ENCODE results near the gene TNNT1.

The TNNT1 gene

GRCh38 chr19:55169136-55169535 is 20.1 kb upstream of the TNNT1 start:
- DNase-seq (ENCODE audit: low read depth), result no peak
- H3K4me3 ChIP-seq (ENCODE audit: control insufficient read depth, low read depth, low read length), result no peak overlapping the region
- TF ChIP-seq CTCF (conservative IDR thresholded peaks at IDR 0.05; ENCODE audit: control insufficient read depth, insufficient read depth, low read depth, low read length), result no peak

GRCh38 chr19:55166530-55167268 is 17.7 kb upstream of the TNNT1 start, which contains the start of gene DNAAF3:
TSS of gene DNAAF3 (minus strand) at chr19:55166613. CDS start at chr19:55166413, 200 bp downstream.
- peak within 1 kb of the TSS; percentile 56 for H3K4me3 ChIP-seq (ENCODE audit: control insufficient read depth, low read depth, low read length)
- peak; percentile 96 for DNase-seq (ENCODE audit: low read depth)
- TF ChIP-seq CTCF (conservative IDR thresholded peaks at IDR 0.05; ENCODE audit: control insufficient read depth, insufficient read depth, low read depth, low read length), result no peak

GRCh38 chr19:55165952-55166529 is 17.0 kb upstream of the TNNT1 start:
- TF ChIP-seq CTCF (conservative IDR thresholded peaks at IDR 0.05; ENCODE audit: control insufficient read depth, insufficient read depth, low read depth, low read length), result peak; percentile 37
- peak; percentile 61 for DNase-seq (ENCODE audit: low read depth)
- peak overlapping the region; percentile 56 for H3K4me3 ChIP-seq (ENCODE audit: control insufficient read depth, low read depth, low read length)

- H3K4me3 ChIP-seq (ENCODE audit: control insufficient read depth, low read depth, low read length), result no peak overlapping the region
- no peak for DNase-seq (ENCODE audit: low read depth)
- TF ChIP-seq CTCF (conservative IDR thresholded peaks at IDR 0.05; ENCODE audit: control insufficient read depth, insufficient read depth, low read depth, low read length), result no peak
Observed at GRCh38 chr19:55161571-55162322, 12.7 kb upstream of the TNNT1 start.

GRCh38 chr19:55160986-55161365 is 12.0 kb upstream of the TNNT1 start:
- H3K4me3 ChIP-seq (ENCODE audit: control insufficient read depth, low read depth, low read length), result no peak overlapping the region
- TF ChIP-seq CTCF (conservative IDR thresholded peaks at IDR 0.05; ENCODE audit: control insufficient read depth, insufficient read depth, low read depth, low read length), result no peak
- DNase-seq (ENCODE audit: low read depth), result no peak

GRCh38 chr19:55160128-55160985 is 11.4 kb upstream of the TNNT1 start:
- DNase-seq (ENCODE audit: low read depth), result peak; percentile 79
- no peak overlapping the region for H3K4me3 ChIP-seq (ENCODE audit: control insufficient read depth, low read depth, low read length)

More at GRCh38 chr19:55160128-55160985, 11.4 kb upstream of the TNNT1 start:
- peak; percentile 75 for TF ChIP-seq CTCF (conservative IDR thresholded peaks at IDR 0.05; ENCODE audit: control insufficient read depth, insufficient read depth, low read depth, low read length)
